GM10847 (cell line): ENCODE measurements around the gene SORBS1.

Experiments used
- POLR2A ChIP-seq: IDR thresholded peaks from 2 replicates; pipeline ENCODE4 v1.6.1; 2011; ENCODE audit not compliant: insufficient read length; ENCODE audit errors: extremely low read depth

SORBS1 gene

DNA sequence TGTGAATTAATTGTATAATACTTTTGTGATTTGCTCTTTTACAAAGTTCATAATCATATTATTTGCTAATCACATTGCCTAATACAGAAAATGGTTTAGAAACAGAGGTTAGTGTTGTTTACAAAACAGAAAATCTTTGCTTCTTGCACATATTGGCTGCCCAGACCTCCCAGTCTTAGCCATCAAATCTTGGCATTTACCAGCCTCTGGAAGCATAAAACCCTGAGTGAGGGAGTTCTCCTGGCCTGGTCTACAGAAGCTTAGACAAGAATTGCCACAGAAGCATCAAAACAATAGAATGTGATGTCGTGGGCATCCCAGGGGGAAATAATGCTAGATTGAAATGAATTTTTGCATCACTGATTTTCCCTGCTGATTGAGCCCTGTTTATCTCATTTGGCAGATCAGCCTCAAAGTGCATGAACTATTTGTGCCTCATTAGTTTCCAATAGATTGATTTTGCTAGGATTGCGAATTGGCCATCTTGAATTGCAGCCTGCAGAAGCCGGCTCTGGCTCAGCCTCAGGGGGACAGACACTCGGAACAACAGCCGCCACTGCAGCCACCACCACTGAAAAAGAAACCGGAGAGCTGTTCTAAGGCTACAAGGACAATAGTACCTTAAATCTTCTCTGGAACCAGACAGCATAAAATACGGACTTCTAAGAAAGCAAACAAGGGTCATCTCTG, 11.1 kb upstream of the SORBS1 start:
- no peak for TF ChIP-seq POLR2A

DNA sequence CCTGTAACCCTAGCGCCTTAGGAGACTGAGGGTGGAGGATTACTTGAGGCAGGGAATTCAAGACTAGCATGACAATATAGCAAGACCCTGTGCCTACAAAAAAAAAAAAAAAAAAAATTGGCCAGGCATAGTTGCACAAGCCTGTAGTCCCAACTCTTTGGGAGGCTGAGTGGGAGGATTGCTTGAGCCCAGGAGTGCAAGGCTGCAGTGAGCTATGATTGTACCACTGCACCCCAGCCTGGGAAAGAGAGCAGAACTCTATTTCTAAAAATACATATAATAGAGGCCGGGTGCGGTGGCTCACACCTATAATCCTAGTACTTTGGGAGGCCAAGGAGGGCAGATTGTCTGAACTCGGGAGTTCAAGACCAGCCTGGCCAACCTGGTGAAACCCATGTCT, 10.2 kb upstream of the SORBS1 start:
- no peak for TF ChIP-seq POLR2A

GRCh38 chr10:95569368-95569767, 8.2 kb upstream of the SORBS1 start:
- TF ChIP-seq POLR2A, result no peak

GRCh38 chr10:95567903-95568630, 6.9 kb upstream of the SORBS1 start:
- no peak for TF ChIP-seq POLR2A

DNA sequence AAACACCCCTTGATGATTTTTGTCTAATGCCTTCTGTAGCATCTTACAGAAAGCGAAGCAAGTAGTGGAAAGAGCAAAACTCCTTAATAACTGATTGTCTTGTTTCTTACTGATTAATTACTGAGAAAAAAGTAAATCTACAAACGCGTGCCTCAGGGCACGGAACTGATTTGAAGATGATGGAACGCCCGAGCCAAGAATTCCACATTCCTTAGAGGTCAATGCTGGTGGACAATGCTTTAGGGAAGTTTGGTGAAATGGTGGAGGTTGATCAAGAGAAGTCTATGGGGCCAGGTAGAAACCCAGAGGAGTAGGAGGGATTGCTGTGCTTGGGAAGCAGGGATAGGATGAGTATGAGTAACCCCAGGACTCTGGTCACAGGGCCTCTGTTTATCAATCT, 5.0 kb upstream of the SORBS1 start:
- TF ChIP-seq POLR2A, result no peak

DNA sequence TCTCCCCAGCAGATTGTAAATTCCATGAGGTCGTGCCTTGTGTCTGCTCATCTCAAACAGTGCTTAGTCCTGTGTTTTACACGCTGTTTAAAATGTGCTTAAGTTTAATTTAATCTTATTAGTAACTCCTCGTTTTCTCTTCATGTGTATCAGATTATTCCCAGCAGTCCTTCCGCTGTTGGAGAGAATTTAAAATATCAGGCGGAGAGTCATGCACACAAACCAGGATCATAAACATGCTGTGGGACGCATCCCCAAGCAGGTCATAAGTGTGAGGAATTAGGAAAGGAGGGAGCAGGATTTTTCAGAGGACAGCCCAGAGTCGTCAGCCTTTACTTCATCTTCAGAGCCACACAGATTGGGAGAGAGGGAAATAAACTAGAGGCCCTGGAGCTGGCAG, 4.2 kb upstream of the SORBS1 start:
- no peak for TF ChIP-seq POLR2A

GRCh38 chr10:95564291-95564690, 3.1 kb upstream of the SORBS1 start:
- no peak for TF ChIP-seq POLR2A

- TF ChIP-seq POLR2A, result no peak
Measured at GRCh38 chr10:95562341-95562965, 1.3 kb upstream of the SORBS1 start.

DNA sequence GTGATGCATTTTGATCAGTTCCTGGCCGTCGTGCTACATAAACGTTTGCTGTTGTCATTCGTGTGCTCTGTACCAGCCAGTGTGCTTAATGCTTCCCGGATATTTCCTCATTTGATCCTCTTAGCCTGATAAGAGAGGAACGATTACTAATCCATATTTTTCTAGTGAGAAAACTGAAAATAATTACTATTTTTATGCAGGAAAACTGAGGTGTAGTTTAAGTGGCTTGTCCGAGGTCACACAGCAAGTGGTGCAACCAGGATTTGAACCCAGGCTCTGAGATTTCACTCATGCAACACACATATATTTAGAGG, 650 bp upstream of the SORBS1 start:
- TF ChIP-seq POLR2A, result no peak

- no peak for TF ChIP-seq POLR2A
Measured at GRCh38 chr10:95560278-95561176, 644 bp downstream of the SORBS1 start.

DNA sequence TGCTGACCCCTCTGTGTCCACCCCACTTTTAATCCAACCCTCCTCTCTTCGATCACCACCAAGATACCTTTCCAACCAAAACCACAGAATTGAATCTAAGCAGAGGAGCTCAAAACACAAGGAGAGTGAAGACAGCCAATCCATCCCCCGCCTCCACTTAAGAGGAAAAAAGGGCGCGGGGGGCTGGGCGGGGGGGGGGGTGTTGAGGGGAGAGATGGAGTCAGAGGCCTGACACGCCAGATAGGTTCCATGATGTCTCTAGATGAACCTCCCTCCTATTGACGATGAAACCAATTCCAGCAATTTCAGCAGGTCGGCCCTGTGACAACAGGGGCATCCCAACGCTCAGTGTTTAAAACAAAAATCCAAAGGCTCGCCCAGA, 1.3 kb downstream of the SORBS1 start:
- TF ChIP-seq POLR2A, result no peak

DNA sequence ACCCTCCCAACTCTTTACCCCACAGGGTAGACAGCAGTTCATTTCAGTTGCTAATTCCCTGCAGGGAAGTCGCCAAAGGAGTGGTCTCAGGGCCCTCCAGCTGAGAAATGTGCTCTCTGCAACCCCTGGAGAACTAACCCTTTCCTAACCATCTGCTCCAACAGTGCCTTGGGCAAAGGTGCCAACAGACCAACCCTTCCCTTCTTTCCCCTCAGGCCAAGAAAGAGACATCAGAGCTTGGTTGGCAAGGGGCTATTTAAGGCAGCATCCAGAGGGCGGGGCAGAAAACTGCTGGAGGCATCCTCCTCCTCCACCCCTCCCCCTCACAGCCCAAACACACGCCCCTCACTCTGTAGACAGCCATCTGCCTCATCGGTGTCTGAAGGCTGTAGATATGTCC, 1.7 kb downstream of the SORBS1 start:
- no peak for TF ChIP-seq POLR2A

DNA sequence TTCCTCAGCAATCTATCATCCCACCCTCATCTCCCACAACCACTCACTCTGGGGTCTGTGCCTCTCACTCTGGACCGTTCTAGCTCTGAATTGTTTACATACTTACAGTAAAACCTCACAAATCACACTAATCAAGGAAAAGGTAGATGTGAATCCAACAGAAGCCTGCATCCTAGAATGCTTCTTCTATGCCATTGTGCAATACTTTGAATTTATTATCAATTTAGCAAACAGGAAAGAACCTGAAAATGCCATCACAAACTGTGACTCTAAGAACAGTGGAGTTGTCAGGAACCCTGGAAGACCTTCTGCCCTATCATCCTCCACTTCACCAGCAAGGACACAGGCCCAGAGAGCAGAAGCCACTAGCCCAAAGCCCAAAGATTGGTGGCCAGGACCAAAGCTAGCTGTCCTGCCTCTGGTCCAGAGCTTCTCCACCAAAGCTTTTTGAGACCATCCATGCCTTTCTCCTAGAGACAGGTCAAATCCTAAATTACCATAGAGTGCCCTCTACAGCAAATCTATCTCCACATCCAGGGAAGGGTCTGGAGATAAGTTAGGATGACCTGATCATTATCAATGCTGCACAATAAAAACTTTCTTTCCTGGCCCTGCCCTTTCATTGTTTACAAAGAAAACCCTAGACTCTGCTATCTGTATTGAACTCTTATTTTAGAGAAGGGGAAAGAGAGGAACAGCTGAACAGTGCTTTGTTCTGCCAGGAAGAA, 2.4 kb downstream of the SORBS1 start:
- TF ChIP-seq POLR2A, result no peak

DNA sequence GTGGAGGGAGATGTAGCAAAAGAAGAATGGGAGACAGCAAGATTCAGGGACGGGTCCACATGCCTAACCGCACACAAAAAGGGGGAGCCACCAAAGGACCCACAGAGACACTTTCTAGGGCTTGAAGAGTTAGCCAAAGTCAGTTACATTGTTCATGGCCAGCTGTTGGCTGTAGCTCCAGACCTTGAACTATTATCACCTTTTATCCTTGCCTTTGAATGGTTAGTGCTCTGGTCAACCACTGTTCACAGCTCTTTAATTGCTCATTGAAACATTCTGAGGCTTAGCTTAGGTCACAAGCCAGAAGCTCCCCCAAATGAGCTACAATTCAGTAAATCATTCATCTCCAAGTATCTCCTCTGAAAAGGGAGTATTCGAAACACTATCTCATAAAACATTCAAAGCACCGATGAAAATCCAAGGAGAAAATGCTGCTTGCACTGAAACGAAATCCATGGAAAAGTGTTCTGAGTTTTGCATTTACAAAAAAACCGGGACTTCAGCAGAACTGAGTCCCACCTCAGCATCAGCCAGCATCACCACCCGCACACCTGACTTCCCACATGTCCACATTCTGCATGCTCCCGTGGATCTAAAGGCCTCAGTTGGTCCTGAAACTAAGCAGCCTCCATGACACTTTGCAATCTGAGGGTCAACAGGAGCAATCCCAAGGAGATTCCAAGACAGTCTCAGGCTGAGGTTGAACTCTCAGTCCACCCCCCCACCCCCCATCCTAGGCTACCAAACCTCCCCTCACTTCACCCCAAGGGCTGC, 4.0 kb downstream of the SORBS1 start:
- TF ChIP-seq POLR2A, result no peak
